Raji (cell line): Measurements from ENCODE around the gene AIF1L.

Source experiments
- POLR2A ChIP-seq: IDR thresholded peaks from 2 replicates; pipeline ENCODE4 v1.6.1; 2011; ENCODE audit warnings: low read depth, low read length, control low read depth; ENCODE audit not compliant: insufficient read depth

Gene AIF1L

GRCh38 chr9:131090025-131090787, 6.1 kb upstream of the AIF1L start:
- TF ChIP-seq POLR2A = no peak

- TF ChIP-seq POLR2A = no peak
Observed at GRCh38 chr9:131091352-131091992, 4.9 kb upstream of the AIF1L start.

DNA sequence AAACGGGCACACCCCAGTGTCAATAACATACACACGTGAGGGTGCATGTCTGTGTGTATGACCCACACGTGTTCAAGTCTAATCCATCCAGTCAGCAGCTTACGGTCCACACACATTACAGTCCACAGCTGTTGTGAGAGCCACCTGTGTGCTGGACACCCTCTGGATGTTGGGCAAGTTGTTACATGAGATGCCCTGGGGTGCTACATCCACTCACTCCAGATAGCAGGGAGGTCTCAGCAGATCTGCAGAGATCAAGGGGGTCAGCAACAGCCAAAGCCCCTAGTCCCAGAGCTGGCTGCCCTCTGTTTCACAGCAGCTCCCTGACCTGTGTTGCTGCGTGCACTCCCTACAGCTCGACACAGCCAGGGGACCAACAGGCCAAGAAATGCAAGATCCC, 4.3 kb upstream of the AIF1L start:
- no peak for TF ChIP-seq POLR2A

- no peak for TF ChIP-seq POLR2A
Observed at GRCh38 chr9:131092548-131093440, 3.5 kb upstream of the AIF1L start.

DNA sequence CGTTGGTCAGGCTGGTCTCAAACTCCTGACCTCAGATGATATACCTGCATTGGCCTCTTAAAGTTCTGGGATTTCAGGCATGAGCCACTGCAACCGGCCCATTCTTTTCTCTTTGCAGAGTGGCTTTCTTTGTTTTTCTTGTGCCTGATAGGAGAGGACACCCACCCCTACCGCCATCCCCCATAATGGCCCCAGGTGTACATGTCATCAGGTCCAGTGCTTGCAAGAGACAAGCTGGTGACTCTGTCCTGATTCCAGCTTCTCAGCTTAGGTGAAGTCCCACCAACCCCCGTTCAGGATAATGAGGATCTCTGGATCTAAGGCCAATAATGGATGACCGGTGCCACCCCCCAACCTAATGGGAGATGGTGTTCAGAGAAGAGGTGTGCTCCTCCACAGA, 2.3 kb upstream of the AIF1L start:
- TF ChIP-seq POLR2A = no peak

DNA sequence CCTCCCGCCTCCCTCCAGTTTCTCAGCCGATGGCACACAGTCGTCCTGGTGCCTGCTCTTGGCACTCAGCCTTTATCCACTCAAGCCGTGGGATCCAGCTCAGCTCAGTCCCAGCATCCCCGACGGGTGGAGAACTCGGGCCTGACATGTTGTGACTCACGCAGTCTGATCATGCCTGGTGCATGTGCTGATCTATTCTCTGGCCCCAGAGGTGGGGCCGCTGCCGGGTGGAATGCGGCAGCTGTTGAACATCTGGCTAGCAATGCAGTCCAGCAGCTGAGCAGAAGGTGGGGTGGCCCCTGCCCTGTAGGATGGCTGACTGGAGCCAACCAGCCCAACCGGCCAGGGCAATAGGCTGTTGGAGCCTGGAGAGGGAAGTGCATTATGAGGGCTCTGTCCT, 1.7 kb upstream of the AIF1L start:
- TF ChIP-seq POLR2A = no peak

DNA sequence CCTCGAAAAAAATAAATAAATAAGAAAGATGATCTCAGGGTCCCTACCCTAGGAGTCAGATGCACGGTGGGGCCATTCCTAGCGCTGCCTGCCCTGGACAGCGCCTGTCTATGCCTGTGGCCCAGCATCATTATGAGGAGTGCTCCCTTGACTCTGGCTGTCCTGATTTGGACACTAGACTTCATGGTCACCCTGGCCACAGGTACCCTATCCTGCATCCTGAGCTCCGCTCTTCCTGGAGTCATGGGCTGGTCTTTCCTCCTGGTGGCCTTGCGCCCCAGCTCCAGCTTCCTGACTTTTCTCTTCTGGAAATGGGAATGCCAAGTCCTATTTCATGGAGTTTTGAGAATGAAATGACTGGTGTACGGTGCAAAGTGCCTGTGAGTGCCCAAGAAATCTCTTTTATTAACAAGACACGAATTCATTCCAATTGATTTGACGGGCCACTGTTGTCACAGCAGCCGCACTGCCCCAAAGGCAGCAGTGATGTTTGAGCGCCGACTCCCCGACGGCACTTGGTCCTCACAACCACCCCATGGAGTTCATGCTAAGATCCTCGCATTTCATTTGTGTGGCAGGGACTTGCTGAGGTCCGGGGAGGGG, 564 bp upstream of the AIF1L start:
- no peak for TF ChIP-seq POLR2A

GRCh38 chr9:131097126-131097947, 1.0 kb downstream of the AIF1L start:
- TF ChIP-seq POLR2A = no peak

GRCh38 chr9:131097948-131098278, 1.6 kb downstream of the AIF1L start:
- TF ChIP-seq POLR2A = no peak

- no peak for TF ChIP-seq POLR2A
Observed at GRCh38 chr9:131098391-131099101, 2.2 kb downstream of the AIF1L start.

DNA sequence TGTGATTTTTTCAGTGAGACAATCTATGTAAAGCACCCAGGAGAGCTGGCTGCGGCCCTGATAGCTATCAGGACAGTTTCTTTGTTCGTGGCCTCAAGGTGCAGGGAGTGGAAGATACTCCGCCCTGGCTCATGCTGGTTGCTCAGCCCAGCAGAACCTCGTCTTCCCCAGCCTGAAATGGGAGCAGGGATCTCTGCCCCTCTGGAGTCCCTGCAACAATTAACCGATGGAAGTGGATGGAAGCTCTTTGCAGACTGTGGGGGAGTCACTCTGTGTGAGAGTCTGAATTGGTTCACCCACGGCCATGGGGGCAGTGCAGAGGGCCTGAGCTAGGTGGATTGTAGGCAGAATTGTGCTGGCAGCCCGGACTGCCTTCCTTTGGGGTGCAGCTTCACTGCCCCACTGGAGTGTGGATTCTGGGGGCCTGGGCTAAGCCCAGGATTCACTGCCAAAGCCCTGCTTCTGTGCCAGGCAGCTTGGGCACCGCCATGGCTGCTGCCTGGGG, 2.8 kb downstream of the AIF1L start:
- no peak for TF ChIP-seq POLR2A

DNA sequence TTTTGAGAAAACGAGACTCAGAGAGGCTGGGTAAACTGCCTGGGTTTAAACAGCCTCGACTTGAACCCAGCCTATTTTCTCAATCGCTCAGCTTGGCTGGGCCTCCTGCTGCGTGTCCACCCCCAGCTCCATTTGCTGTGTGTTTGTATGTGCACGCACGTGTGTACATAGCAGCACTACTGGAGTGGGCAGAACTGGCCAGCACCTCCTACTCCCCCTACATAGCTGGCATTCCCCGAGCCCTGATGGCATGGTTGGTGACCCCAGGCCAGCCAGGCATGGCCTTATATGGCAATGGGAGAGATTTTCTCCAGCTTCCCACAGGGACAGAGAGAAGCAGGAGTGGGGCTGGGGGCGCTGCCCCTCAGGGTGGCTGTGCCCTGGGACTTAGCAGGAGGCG, 4.1 kb downstream of the AIF1L start:
- no peak for TF ChIP-seq POLR2A

DNA sequence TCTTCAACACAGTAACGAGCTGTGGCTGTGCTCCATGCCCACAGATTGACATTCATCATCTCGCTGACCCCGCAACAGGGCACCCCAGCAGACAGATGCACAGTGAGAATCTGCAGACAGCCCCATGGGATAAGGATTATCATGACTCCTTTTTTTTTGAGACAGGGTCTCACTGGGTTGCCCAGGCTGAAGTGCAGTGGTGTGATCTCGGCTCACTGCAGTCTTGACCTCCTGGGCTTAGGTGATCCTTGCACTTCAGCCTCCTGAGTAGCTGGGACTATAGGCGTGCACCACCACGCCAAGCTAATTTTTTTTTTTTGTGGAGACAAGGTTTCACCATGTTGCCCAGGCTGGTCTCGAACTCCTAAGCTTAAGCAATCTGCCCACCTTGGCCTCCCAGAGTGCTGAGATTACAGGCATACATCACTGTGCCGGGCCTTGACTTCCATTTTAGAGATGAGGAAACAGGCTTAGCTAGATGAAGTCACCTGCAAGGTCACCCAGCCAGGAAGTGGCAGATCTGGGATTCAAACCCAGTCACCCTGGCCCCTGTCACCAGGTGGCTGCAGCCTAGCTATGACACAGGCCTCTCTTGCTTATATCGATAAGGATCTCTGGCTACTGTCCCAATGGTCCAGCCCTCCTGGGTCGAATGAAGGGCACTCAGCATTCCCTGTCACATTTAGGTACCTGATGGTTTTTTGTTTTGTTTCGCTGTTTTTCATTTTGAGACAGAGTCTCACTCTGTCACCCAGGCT, 5.1 kb downstream of the AIF1L start:
- no peak for TF ChIP-seq POLR2A
